ENCODE data around the gene HPRT1.

The HPRT1 gene

DNA sequence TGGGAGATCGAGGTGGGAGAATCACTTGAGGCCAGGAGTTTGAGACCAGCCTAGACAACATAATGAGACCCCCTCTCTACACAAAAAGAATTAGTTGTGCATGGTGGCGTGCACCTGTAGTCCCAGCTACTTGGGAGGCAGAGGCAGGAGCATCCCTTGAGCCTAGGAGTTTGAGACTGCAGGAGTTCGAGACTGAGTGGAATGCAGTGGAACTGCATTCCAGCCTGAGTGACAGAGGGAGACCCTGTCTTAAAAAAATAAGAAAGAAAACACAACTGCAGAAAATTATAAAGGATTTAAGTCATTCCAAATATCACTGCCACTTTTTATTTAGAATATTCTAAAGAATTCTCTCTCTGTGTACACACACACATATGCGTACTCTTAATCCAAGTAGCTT, 18.4 kb downstream of the HPRT1 start:
- DNase-seq (ENCODE audit: low read depth), result no peak

DNA sequence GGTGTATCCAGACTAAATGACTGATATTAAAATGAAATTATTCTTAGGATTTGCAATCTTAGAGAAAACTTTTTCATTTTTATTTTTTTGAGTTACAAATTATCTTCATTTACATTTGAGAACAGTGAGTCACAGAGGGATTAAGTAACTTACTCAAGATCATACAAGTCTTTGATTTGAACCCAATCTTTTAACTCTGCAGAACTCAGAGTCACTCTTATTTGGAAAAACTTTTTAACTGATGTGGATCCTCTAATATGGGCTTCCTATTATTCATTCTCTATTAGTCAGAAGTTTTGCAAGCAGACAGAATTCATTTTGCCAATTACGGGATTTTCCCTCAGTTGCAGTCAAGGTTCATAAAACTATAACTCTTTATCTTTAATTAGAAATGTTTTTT, 20.1 kb downstream of the HPRT1 start:
- DNase-seq (ENCODE audit: low read depth), result no peak

DNA sequence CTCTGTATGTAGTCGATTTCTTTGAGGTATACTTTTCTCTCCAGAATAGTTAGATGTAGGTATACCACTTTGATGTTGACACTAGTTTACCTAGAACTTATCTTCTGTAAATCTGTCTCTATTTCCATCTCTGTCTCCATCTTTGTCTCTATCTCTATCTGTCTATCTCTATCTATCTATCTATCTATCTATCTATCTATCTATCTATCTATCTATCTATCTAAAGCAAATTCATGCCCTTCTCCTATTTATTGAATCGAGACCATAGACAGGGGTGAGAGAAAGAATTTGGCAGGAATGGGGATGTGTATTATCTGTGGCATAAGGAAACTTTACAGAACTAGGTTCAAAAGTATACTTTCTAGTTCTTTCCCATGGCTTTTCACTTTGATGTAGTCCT, 21.4 kb downstream of the HPRT1 start:
- no peak for DNase-seq (ENCODE audit: low read depth)

DNA sequence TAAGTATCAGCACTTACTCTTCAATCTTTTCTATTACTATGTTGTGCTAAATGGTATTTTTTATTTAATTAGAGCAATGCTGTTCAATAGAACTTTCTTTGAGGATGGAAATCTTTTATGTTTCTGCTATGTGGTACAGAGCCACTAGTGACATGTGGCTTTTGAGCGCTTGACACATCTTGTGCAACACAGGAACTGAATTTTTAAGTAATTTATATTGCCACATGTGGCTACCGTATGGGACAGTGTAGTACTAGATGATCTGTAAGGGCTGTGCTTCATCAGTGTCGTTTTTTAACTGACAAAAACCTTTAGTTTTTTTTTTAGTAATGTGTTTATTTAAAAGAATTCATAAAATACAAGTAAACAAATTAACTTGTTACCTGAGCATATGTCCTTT, 22.4 kb downstream of the HPRT1 start:
- DNase-seq (ENCODE audit: low read depth), result no peak

DNA sequence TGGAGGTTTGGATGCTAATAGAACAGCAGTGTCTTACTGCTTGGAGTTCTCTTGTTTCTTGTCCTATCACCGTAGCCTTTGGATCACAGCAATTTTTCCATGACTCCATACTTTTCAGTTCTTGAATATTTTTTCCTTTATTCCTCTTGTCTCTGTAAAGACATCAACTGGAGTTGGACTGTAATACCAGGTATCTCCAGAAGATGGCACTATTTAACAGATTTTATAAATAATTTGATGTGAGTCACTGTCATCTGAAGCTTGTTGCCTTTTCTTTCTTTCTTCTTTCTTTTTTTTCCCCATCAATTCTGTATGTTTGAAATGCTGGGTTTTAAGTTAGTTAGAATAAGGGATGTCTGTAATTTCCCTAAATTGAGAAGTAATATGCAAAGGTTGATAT, 24.1 kb downstream of the HPRT1 start:
- no peak for DNase-seq (ENCODE audit: low read depth)

DNA sequence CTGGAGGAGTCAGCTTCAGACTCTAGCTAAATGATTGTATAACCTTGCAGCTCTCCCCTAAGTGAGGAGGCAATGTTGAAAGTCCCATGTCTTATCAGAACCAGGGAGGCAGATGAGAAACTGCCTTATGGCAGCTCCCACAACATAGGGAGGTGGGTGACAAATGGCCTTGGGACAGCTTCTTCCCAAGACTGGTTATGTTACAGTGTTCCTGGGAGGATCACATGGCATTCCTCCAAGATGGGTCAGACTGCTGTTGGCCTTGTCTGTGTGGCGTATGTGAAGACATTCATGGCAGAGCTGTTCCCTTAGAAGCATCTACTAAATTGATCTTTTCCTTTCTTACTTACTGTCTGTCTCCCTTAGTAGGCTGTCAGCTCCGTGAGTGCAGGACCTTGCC, 42.0 kb downstream of the HPRT1 start:
- no peak for DNase-seq (ENCODE audit: low read depth)

DNA sequence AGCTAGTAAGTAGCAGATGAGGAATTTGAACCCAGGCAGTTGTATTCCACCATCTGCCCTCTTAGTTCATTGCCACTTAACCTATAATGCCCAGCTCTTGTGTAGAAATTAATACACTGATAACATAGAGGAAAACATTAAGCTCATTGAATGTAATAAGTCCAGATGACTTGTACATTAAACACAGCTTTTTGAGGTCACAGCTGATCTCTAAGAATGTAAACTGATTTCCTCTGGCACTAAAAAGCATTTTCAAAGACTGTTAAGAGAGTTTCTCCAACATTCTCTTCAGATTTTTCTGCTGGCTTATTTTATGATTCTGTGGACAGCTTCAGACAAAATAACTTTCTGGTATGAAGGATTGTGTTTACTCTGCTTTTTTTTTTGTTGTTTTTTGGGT, 42.7 kb downstream of the HPRT1 start:
- DNase-seq (ENCODE audit: low read depth), result no peak

DNA sequence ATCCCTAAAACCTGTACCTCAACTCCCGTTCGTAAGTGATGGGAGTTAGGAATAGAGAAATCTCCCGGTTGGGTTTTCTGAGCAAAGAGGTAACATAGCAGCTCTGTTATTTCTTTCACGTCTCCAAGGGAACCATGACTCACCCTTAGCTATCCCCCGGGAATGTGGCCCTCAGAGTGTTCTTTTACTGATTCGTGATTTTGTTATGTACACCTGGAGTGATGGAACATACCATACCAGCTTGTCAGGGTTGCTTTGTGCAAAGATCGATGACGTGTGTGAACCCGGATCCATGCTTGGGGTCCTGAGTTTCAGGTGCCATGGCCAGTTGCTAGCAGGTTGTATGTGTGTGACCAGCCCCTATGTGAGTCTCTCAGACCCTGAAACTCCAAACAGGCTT, 52.6 kb downstream of the HPRT1 start:
- peak; percentile 61 for DNase-seq (ENCODE audit: low read depth)

DNA sequence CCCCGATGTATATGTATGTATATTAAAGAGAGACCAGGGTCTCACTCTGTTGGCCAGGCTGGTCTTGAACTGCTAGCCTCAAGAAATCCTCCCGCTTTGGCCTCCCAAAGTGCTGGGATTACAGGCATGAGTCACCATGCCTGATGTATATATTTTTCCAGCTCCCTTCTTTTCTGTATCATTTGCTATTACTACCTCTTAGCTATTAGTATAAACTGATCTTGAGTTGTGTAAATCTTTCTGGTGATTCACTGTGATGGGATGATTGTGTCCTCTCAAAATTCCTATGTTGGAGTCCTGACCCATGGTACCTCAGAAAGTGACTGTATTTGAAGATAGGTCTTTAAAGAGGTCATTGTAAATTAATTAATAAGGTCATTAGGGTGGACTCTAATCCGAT, 53.1 kb downstream of the HPRT1 start:
- no peak for DNase-seq (ENCODE audit: low read depth)

DNA sequence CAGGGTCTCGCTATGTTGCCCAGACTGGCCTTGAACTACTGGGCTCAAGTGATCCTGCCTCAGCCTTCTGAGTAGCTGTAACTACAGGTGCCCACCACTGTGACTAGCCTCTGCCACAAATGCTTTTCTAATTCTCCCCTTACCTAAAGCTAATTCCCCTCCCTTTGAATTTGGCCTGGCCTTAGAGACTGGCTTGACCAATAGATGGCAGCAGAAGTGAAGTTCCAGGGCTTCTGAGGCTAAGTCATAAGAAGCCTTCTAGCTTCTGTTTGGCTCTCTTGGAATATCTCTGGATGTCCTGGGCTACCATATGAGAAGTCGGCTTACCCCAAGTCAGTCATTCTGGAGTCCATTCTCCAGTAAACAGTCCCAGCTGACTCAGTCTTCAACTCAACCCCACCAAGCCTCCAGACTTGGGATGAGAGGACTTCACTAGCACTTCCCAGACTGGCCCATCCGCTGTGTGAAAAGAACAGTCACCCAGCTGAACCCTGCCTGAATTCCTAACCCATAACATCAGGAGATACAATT, 61.0 kb downstream of the HPRT1 start:
- DNase-seq (ENCODE audit: low read depth), result no peak

DNA sequence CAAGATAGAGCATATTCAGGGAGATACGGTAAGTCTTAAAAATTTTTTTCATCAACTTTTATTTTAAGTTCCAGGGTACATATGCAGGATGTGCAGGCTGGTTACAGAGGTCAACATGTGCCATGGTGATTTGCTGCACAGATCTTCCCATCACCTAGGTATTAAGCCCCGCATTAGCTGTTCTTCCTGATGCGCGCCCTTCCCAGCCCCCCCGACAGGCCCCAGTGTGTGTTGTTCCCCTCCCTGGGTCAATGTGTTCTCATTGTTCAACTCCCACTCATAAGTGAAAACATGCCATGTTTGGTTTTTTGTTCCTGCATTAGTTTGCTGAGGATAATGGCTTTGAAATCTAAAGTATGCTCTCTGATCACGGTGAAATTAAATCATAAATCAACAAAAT, 64.2 kb downstream of the HPRT1 start:
- DNase-seq (ENCODE audit: low read depth), result no peak

DNA sequence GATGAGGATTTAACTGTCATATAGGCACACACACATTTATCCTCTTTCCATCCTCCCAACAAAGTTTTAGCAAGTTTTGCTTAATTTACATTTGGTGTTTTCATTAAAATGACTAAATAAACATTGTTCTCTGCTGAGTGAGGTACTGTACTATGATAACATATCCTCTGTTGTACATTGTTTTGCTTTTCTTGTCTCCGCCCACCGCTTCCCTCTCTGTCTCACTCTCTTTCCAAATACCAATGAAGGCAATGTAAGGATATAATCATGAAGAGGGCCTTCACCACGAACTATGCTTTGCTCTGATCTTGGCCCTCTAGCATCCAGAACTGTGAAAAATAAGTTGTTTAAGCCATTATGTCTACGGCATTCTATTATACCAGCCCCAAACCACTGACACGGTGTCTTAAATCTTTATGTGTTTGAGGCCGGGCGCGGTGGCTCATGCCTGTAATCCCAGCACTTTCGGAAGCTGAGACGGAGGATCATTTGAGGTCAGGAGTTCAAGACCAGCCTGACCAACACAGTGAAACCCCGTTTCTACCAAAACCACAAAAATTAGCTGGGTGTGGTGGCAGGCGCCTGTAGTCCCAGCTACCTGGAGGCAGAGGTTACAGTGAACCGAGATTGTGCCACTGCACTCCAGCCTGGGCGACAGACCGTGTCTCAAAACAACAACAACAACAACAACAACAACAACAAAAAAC, 65.3 kb downstream of the HPRT1 start:
- no peak for DNase-seq (ENCODE audit: low read depth)

DNA sequence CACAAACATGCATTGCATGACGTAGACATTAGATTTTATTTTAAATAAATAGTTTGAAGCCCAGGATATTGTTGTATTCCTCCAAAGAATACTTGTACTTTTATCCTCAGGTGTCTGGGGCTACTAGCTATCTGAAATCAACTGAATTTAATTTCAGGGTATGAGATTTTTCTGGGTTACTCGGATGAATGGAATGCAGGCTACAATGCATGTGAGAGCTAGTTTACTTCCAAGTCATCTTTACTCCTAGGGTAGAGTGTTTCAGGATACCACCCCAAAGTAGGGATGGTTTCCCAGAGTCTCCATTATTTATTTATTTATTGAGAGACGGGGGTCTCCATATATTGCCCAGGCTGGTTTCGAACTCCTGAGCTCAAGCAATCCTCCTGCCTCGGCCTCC, 66.4 kb downstream of the HPRT1 start:
- no peak for DNase-seq (ENCODE audit: low read depth)

DNA sequence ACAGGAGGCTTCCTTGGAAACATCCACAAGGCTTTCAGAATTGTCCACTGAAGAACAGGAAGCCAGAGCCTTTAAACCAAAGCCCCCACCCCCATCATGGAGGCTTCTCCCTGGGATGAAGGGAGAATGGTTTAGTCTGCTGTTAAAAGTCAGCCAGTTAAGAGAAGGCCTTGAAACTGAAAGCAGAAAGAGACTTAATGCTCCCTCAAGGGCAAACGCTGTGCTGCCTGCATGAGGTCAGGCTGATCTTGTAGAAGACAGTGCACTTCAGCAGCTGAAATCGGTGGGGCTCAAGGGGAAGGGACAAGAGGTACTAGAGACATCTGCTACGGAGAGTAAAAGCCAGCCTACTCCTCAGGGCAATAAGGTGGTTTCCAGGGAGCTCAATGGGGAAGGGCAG, 69.0 kb downstream of the HPRT1 start:
- no peak for DNase-seq (ENCODE audit: low read depth)

DNA sequence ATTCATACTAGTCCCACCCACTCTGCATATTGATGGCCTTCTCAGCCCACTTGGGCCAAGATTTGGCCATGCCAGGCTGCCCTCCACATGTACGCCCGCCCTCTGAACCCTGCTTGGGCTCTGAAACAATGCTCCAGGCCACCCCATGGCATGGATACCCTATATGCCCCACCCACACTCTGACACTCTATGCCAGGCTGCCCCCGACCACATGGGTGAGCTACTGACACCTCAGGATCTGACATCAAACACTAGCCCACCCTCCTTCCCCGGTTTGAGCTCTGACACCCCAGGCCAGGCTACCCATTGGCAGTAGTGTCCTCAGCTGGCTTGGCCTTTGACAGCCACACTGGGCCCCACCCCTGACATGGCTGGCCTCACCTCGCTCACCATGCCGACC, 69.5 kb downstream of the HPRT1 start:
- no peak for DNase-seq (ENCODE audit: low read depth)

DNA sequence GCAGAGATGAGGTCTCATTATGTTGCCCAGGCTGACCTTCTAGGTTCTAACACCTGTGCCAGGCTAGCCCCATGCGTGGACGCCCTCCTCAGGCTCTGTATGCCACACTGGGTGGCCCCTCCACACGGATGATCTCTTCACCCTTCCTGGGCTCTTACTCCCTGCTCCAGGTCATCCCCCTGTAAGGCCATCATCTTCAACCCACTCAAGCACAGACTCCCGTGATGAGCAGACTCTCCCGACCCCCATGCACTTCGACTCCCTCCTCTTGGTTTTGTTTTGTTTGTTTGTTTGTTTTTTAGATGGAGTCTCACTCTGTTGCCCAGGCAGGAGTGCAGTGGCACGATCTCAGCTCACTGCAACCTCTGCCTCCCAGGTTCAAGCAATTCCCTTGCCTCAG, 70.9 kb downstream of the HPRT1 start:
- DNase-seq (ENCODE audit: low read depth), result no peak

DNA sequence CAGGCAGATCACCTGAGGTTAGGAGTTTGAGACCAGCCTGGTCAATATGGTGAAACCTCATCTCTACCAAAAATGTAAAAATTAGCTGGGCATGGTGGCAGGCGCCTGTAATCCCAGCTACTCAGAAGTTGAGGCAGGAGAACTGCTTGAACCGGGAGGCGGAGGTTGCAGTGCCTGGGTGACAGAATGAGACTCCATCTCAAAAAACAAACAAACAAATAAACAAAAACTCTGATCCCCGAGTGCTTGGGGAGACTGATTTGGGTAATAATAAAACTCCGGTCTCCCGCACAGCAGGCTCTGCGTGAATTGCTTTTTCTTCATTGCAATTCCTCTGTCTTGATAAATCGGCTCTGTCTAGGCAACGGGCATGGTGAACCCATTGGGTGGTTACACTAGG, 73.4 kb downstream of the HPRT1 start:
- no peak for DNase-seq (ENCODE audit: low read depth)

DNA sequence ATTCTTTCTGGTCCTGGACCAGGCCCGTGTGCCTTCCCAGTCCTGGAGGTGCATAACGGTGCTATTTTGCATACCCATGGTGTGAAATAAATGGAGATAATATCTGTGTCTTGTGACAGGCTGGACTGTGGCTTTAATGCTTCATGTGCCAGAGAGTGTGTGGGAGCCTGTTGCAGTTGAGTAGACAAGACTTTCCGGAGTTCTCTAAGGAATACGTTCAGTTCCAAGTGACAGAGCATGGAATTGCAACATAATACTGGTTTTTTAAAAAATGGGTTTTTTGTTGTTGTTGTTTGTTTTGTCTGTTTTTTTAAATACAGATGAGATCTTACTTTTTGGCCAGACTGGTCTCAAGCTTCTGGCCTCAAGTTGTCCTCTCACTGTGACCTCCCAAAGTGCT, 74.0 kb downstream of the HPRT1 start:
- DNase-seq (ENCODE audit: low read depth), result no peak

DNA sequence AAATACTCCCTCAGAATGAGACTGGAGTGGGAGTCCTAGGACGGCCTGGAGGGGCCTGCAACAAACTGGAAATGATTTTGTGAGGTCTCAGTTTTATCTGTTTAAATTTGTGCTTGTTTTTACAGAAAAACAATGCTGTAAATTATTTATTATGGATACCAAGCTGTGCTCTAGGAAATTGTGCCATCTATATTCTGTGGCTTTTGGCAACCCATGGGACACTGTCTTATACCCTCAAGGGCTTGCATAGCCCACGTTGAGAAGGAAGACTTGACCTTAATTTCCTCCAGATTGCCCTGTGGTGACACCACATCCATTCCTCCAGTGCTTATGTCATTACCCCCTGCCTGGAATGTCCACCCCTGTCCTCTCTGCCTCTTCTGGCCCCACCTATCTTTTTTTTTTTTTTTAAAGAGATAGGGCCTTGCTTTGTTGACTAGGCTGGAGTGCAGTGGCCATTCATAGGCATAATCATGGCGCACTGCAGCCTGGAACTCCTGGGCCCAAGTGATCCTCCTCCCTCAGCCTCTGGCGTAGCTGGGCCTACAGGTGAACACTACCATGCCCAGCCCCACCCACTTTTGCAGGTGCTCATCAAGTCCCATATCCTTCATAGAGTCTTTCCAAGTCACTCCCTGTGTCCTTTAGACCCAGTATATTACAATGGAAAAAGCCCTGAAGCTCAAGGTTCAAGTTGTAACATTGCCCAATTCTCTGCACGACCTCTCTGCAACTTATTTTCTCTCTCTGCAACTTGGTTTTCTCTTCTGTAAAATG, 77.4 kb downstream of the HPRT1 start:
- peak; percentile 56 for DNase-seq (ENCODE audit: low read depth)

DNA sequence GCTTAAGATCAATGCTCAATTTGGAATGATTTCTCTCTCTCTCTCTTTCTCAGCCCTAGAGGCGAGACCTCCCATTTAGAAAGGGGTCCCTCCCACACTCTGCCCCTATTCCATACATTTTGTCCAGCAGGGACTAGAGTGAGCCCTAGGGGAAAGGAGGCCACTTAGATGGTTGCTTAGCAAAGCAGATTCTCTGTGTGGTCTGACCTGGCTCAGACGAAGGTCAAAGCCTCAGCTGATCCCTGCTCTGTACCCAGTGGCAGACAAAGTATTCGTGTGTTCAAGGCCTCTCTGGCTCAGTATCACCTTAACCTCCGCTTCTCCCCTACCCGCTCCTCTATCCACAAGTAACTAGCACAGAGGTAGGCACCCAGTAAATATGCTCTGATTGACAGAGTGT, 78.4 kb downstream of the HPRT1 start:
- DNase-seq (ENCODE audit: low read depth), result no peak

DNA sequence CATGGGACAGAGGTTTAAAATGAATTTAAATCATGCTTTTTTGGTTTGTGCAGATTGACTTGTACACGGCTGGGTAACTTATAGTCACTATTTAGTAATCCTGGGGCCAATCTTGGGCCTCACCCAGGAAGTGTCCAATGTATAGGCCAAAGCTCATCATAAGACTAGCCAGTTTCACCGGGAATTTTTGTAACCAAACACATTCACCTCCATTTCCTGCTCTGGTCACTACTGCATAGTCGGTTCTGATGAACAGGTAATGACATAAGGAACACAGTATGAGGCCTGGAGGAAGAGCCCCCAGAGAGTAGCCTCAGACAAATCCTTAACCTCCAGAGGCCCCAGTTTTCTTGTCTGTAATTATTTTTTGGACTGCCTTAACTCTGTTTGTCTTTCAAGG, 81.9 kb downstream of the HPRT1 start:
- no peak for DNase-seq (ENCODE audit: low read depth)

DNA sequence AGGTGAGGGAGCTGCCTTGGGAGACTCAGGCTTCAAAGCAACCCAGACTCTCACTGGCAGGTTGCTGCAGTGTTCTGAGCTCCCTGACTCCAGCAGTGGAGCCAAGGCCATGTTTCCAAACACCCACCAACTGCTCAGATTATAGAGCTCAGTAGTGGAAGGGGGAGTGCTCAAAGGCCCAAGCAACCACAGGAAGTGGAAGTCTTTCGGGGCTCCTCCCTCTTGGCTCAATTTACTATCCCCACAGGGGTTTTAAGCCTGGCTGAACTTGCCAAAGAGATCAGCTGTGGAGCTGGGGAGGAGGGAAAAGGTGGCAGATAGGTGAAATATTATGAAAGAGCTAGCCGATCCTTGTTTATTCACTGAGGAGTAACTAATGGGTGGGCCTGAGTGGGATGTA, 82.5 kb downstream of the HPRT1 start:
- DNase-seq (ENCODE audit: low read depth), result no peak

DNA sequence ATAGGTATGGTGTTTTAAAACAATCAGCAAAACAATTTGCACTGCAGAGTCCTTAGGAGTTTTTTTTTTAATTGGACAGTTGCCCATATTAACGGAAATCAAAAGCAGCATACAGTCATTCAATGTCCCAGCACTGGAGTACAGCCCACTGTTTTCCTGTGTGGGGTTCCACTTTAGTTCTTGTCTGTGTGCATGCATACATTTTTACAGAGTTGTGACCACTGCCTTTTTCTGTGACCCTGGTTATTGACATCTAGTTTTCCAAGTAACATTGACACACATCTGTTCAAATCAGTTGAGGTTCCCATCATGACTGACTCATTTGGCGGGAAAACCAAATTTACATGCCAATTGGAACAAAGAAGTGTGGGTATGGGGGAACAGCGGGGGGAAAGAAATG, 83.3 kb downstream of the HPRT1 start:
- DNase-seq (ENCODE audit: low read depth), result no peak

DNA sequence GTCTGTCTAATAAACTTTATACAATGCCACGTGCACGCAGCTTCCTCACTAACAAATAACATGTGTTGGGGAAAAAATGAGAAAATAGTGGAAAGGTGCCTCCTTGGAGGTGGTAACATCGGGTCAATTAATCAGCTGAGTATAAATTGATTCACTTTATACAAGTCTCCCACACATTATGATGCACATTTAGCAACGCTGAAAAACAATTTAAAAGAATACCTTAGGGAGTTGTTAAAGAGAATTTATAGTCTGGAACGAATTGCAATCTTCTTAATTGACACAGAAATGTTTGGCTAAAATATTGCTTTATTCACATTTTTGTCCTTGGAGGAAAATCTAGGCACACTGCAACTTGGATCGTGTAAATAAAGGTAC, 84.2 kb downstream of the HPRT1 start:
- no peak for DNase-seq (ENCODE audit: low read depth)
